ENCODE data around the gene CCNL1. TPM values are rescaled to one million over a fixed set of nuclear protein-coding genes. Genes with fewer than 3 reads are reported as not detected.

The CCNL1 gene
- total and polyA plus RNA-seq, 2 of the 4 experiments (the other 2 are of a cell fraction), result 60.9 to 83.3 TPM

DNA sequence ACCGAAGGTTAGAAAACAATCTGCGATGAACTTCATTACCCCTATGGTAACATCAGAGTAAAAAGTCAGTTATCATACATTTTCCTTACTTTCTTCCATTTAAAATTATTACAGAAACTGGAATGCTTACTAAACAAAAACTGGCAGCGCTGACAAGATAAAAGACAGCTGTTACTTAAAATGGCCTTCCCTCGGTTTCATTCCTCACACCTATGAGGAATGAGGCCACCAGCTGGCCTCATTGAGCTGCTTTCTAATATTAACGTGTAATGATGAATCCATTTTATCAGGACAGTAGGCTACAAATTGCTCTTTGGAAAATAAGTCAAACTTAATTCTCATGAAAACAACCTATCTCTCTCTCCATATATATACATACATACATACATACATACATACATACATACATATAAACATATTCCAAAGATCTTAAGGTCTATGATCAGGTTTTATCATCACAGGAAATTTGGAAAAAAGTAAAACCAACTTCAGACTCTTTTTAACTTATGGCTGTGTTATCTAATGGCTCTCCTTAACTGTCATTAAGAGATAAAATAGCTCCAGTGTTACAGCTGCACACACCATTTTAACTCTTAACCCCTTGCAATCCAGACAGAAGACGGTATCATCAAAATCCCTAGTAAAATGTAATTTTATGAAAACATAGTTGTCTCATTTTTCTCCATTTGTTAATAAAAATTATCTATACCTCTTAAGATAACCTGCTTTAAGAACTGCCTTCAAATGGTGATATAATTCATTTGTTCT lies 5.2 kb downstream of the CCNL1 start:
- no peak for ATAC-seq (ENCODE audit: low read depth)
- no peak for TF ChIP-seq POLR2A (IDR thresholded peaks at IDR 0.05; ENCODE audit: low read depth, low read length)
- TF ChIP-seq MAFK (IDR thresholded peaks at IDR 0.05; ENCODE audit: low read depth, low read length), result peak; percentile 26; the same call in 1 of the 2 replicates
- no peak overlapping the region for H2AK5ac ChIP-seq (ENCODE audit: low read depth, low read length)
- dilution Hi-C loops (cut with HindIII; ENCODE audit: low sequenced_read_pairs, unreplicated experiment) (no loop called here), intact Hi-C loops (cut with micrococcal nuclease) (no loop called here), in situ Hi-C loops (cut with MboI; ENCODE audit: low sequenced_read_pairs) (loop anchor here (25.0 kb wide), 1 partner anchor 1558 kb away; no protein-coding TSS in a partner anchor)
- H3K9ac ChIP-seq (ENCODE audit: low read depth, low read length), result no peak overlapping the region; the same call in 1 of the 2 replicates
- peak overlapping the region; percentile 93 for H3K4me2 ChIP-seq (ENCODE audit: low read depth, low read length)
- no peak overlapping the region for H3K27ac ChIP-seq (ENCODE audit: insufficient read depth, low read length)
- H4K5ac ChIP-seq (ENCODE audit: low read depth, low read length), result no peak overlapping the region
- H3K36me3 ChIP-seq (ENCODE audit: control insufficient read depth, insufficient read depth, low read length), result peaks cover 41% of the 10 kb centered on the region
- H3K23ac ChIP-seq (ENCODE audit: low read depth, low read length), result no peak overlapping the region
- no peak overlapping the region for H2AFZ ChIP-seq (replicated peaks; ENCODE audit: low read length, poor library complexity)
- no peak overlapping the region for H3K4ac ChIP-seq (ENCODE audit: low read depth, low read length)
- POLR2A ChIA-PET (ENCODE audit: unreplicated experiment), result interaction anchor here (0.6 kb wide), 2 partner anchors 596 to 619 kb away, joined by 3 to 14 read pairs; no protein-coding TSS in a partner anchor
- no peak overlapping the region for H4K91ac ChIP-seq (ENCODE audit: insufficient read depth, low read depth, low read length)
- peaks cover 9 to 36% of the 10 kb centered on the region in 2 experiments for H3K79me1 ChIP-seq (ENCODE audit: low read depth in 1 of 2, low read length in 2 of 2)
- H3K27me3 ChIP-seq (ENCODE audit: control insufficient read depth, insufficient read depth, low read length), result no peaks in the 10 kb centered on the region
- no peak overlapping the region for H4K8ac ChIP-seq (ENCODE audit: low read depth in 2 of 2, low read length in 2 of 2)
- no CpG with 5 or more reads among the region's 6 CpGs for WGBS, 2 experiments (ENCODE audit: extremely low coverage in 2 of 2, insufficient read length in 1 of 2)
- H3K18ac ChIP-seq (ENCODE audit: low read depth, low read length), result no peak overlapping the region
- peak overlapping the region; percentile 31 for H3K4me3 ChIP-seq (ENCODE audit: insufficient read depth, low read depth, low read length)
- H2BK120ac ChIP-seq (ENCODE audit: low read depth, low read length), result no peak overlapping the region
- no peak for DNase-seq
- H3K14ac ChIP-seq (replicated peaks; ENCODE audit: low read depth, low read length), result no peak overlapping the region
- CTCF ChIA-PET, result interaction anchor here (1.4 kb wide), 1 partner anchor 20 kb away, joined by 4 read pairs; no protein-coding TSS in a partner anchor
- H3K9me1 ChIP-seq (ENCODE audit: insufficient read depth, low read length), result no peaks in the 10 kb centered on the region; the same call in 1 of the 2 replicates
- H3K4me1 ChIP-seq (ENCODE audit: control insufficient read depth, insufficient read depth, low read length), result peaks cover 6% of the 10 kb centered on the region
- H3K56ac ChIP-seq (ENCODE audit: extremely low read depth, insufficient read depth, low read length), result no peak overlapping the region
- no TSS peak for BruUV-seq (replicated peaks)
- H2BK15ac ChIP-seq (ENCODE audit: low read depth, low read length), result no peak overlapping the region
- no peak overlapping the region for H2AK9ac ChIP-seq (replicated peaks; ENCODE audit: low read depth, low read length, poor library complexity)
- H3K9me3 ChIP-seq (ENCODE audit: control insufficient read depth, insufficient read depth, low read length), result no peaks in the 10 kb centered on the region
- no peak overlapping the region for H2BK20ac ChIP-seq (ENCODE audit: low read depth, low read length)
- H4K20me1 ChIP-seq (ENCODE audit: insufficient read depth, low read length), result peaks cover 85% of the 10 kb centered on the region
- H2BK5ac ChIP-seq (ENCODE audit: low read depth, low read length, poor library complexity, severe bottlenecking), result no peak overlapping the region

Data from IMR-90 (cell line).